ENCODE measurements around the gene TAL1.

Gene TAL1

GRCh38 chr1:47213230-47213963 lies 18.6 kb downstream of the TAL1 start:
- no peak for TF ChIP-seq ZFX (IDR thresholded peaks at IDR 0.05)
- no peak for TF ChIP-seq CTCF (conservative IDR thresholded peaks at IDR 0.05)
- H3K27ac ChIP-seq = no peak overlapping the region

- TF ChIP-seq ZFX (IDR thresholded peaks at IDR 0.05) (no peak), CTCF (conservative IDR thresholded peaks at IDR 0.05) (no peak)
Observed at GRCh38 chr1:47212636-47213229, 19.3 kb downstream of the TAL1 start.

GRCh38 chr1:47211796-47212269 lies 20.2 kb downstream of the TAL1 start:
- TF ChIP-seq CTCF (conservative IDR thresholded peaks at IDR 0.05) (no peak), ZFX (IDR thresholded peaks at IDR 0.05) (no peak)
- no peak overlapping the region for H3K27ac ChIP-seq

More at GRCh38 chr1:47212636-47213229, 19.3 kb downstream of the TAL1 start:
- H3K27ac ChIP-seq = no peak overlapping the region

- no peak for TF ChIP-seq ZFX (IDR thresholded peaks at IDR 0.05)
Observed at GRCh38 chr1:47210666-47211065, 21.4 kb downstream of the TAL1 start.

GRCh38 chr1:47209725-47210325 lies 22.2 kb downstream of the TAL1 start:
- no peak overlapping the region for H3K27ac ChIP-seq
- TF ChIP-seq ZFX (IDR thresholded peaks at IDR 0.05) = no peak
- no peak for TF ChIP-seq CTCF (conservative IDR thresholded peaks at IDR 0.05)

More at GRCh38 chr1:47210666-47211065, 21.4 kb downstream of the TAL1 start:
- no peak overlapping the region for H3K27ac ChIP-seq

- no peak overlapping the region for H3K27ac ChIP-seq
- no peak for TF ChIP-seq CTCF (conservative IDR thresholded peaks at IDR 0.05)
- no peak for TF ChIP-seq ZFX (IDR thresholded peaks at IDR 0.05)
Observed at GRCh38 chr1:47209091-47209490, 22.9 kb downstream of the TAL1 start.

GRCh38 chr1:47208374-47208850 lies 23.6 kb downstream of the TAL1 start:
- TF ChIP-seq ZFX (IDR thresholded peaks at IDR 0.05) = no peak
- TF ChIP-seq CTCF (conservative IDR thresholded peaks at IDR 0.05) = no peak

More at GRCh38 chr1:47208374-47208850, 23.6 kb downstream of the TAL1 start:
- H3K27ac ChIP-seq = no peak overlapping the region
